HEK293 (cell line): ENCODE measurements around the gene TRIP4.

Experiments
- HOXA7 ChIP-seq: sonication (generic); formaldehyde crosslinking; IDR thresholded peaks from 2 replicates; pipeline ENCODE4 v1.8.1; 2022; ENCODE audit warnings: missing genetic modification reagents, borderline replicate concordance
- MEIS1 ChIP-seq: sonication (generic); formaldehyde crosslinking; IDR thresholded peaks from 2 replicates; pipeline ENCODE4 v1.8.1; 2022; ENCODE audit warnings: missing genetic modification reagents, mild to moderate bottlenecking, borderline replicate concordance
- ZBTB7A ChIP-seq: fragments of 450-650 bp; formaldehyde crosslinking; IDR thresholded peaks from 2 replicates; pipeline ENCODE4 v1.5.1; 2016; ENCODE audit warnings: low read depth, missing biosample characterization, missing genetic modification characterization
- ZFP37 ChIP-seq: fragments of 450-650 bp; formaldehyde crosslinking; IDR thresholded peaks from 2 replicates; pipeline ENCODE4 v1.5.1; 2016; ENCODE audit warnings: missing biosample characterization, missing genetic modification characterization
- ZNF169 ChIP-seq: fragments of 450-650 bp; formaldehyde crosslinking; IDR thresholded peaks from 2 replicates; pipeline ENCODE4 v1.5.1; 2016; ENCODE audit warnings: missing biosample characterization, missing genetic modification characterization
- ZNF223 ChIP-seq: fragments of 450-650 bp; formaldehyde crosslinking; IDR thresholded peaks from 2 replicates; pipeline ENCODE4 v1.5.1; 2016; ENCODE audit warnings: missing biosample characterization, missing genetic modification characterization
- ZNF24 ChIP-seq: fragments of 450-650 bp; formaldehyde crosslinking; IDR thresholded peaks from 2 replicates; pipeline ENCODE4 v1.5.1; 2016; ENCODE audit warnings: missing biosample characterization, missing genetic modification characterization
- ZNF274 ChIP-seq, 2 experiments: fragments of 200-500 bp in 1 of 2; fragments of 450-650 bp in 1 of 2; sonication (Bioruptor generic) in 1 of 2; formaldehyde crosslinking in 1 of 2; IDR thresholded peaks; 2 replicates each; pipeline versions ENCODE4 v1.5.1 to v1.6.1; 2014 to 2016; ENCODE audit warnings: borderline replicate concordance in 1 of 2, inconsistent platforms in 1 of 2, low read length in 1 of 2, missing biosample characterization in 1 of 2, missing genetic modification characterization in 1 of 2
- ZNF350 ChIP-seq: fragments of 450-650 bp; formaldehyde crosslinking; IDR thresholded peaks from 2 replicates; pipeline ENCODE4 v1.5.0; 2017; ENCODE audit warnings: missing biosample characterization, mild to moderate bottlenecking, missing genetic modification characterization
- ZNF560 ChIP-seq: fragments of 450-650 bp; formaldehyde crosslinking; IDR thresholded peaks from 2 replicates; pipeline ENCODE4 v1.5.1; 2017; ENCODE audit warnings: missing biosample characterization, missing genetic modification characterization, borderline replicate concordance
- ZNF776 ChIP-seq: fragments of 450-650 bp; formaldehyde crosslinking; IDR thresholded peaks from 2 replicates; pipeline ENCODE4 v1.5.0; 2017; ENCODE audit warnings: missing biosample characterization, missing genetic modification characterization, borderline replicate concordance
- ZNF777 ChIP-seq: fragments of 450-650 bp; formaldehyde crosslinking; IDR thresholded peaks from 2 replicates; pipeline ENCODE4 v1.5.1; 2017; ENCODE audit warnings: missing biosample characterization, missing genetic modification characterization, borderline replicate concordance
- TF ChIP-seq, protein P1 (sequence below): fragments of 450-650 bp; formaldehyde crosslinking; IDR thresholded peaks from 2 replicates; pipeline ENCODE4 v1.5.1; 2016; ENCODE audit warnings: missing biosample characterization, missing genetic modification characterization
- TF ChIP-seq, protein P2 (sequence below): IDR thresholded peaks from 2 replicates; pipeline ENCODE4 v1.6.1; 2011; ENCODE audit warnings: mild to moderate bottlenecking, low read depth, low read length, borderline replicate concordance

GRCh38 chr15:64386291-64386690, 1.3 kb upstream of the TRIP4 start:
- no peak for TF ChIP-seq ZFP37 (tag by site-specific recombination)
- no peak for TF ChIP-seq ZNF350
- no peak for TF ChIP-seq ZBTB7A (tag by site-specific recombination)
- TF ChIP-seq ZNF776, result no peak
- no peak for TF ChIP-seq HOXA7 (CRISPR knock-in tag)
- no peak for TF ChIP-seq MEIS1
- TF ChIP-seq, protein P1, sequence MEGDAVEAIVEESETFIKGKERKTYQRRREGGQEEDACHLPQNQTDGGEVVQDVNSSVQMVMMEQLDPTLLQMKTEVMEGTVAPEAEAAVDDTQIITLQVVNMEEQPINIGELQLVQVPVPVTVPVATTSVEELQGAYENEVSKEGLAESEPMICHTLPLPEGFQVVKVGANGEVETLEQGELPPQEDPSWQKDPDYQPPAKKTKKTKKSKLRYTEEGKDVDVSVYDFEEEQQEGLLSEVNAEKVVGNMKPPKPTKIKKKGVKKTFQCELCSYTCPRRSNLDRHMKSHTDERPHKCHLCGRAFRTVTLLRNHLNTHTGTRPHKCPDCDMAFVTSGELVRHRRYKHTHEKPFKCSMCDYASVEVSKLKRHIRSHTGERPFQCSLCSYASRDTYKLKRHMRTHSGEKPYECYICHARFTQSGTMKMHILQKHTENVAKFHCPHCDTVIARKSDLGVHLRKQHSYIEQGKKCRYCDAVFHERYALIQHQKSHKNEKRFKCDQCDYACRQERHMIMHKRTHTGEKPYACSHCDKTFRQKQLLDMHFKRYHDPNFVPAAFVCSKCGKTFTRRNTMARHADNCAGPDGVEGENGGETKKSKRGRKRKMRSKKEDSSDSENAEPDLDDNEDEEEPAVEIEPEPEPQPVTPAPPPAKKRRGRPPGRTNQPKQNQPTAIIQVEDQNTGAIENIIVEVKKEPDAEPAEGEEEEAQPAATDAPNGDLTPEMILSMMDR (tag by site-specific recombination), result no peak
- no peak for TF ChIP-seq ZNF274 (IDR thresholded peaks at IDR 0.05; ENCODE audit: low read length)
- no peak for TF ChIP-seq ZNF274 (tag by site-specific recombination; IDR thresholded peaks at IDR 0.05; ENCODE audit: borderline replicate concordance)
- TF ChIP-seq ZNF777, result no peak
- no peak for TF ChIP-seq ZNF24 (tag by site-specific recombination)
- no peak for TF ChIP-seq ZNF169
- TF ChIP-seq ZNF560 (tag by site-specific recombination), result no peak
- TF ChIP-seq ZNF223, result no peak
- TF ChIP-seq, protein P2, sequence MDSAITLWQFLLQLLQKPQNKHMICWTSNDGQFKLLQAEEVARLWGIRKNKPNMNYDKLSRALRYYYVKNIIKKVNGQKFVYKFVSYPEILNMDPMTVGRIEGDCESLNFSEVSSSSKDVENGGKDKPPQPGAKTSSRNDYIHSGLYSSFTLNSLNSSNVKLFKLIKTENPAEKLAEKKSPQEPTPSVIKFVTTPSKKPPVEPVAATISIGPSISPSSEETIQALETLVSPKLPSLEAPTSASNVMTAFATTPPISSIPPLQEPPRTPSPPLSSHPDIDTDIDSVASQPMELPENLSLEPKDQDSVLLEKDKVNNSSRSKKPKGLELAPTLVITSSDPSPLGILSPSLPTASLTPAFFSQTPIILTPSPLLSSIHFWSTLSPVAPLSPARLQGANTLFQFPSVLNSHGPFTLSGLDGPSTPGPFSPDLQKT, result no peak
